MM.1S (cell line): ENCODE measurements around the gene UNC93B1.

Experiments
- DNase-seq: peaks from one replicate; pipeline ENCODE4 v3.0.0-alpha.2; 2015
- H2AFZ ChIP-seq: fragments of 300-600 bp; sonication (generic); 2 replicates; pipeline ENCODE4 v1.6.0; 2016; ENCODE audit warnings: antibody characterized with exemption, low read length
- H3F3A ChIP-seq: fragments of 300-600 bp; sonication (generic); 2 replicates; pipeline ENCODE4 v1.6.1; 2016; ENCODE audit warnings: mild to moderate bottlenecking, antibody characterized with exemption, low read length, moderate library complexity, mixed read lengths; ENCODE audit not compliant: insufficient read depth
- H3K27ac ChIP-seq: fragments of 300-600 bp; sonication (generic); 2 replicates; pipeline ENCODE4 v1.5.1; 2016; ENCODE audit warnings: mild to moderate bottlenecking, low read length
- H3K27me3 ChIP-seq: fragments of 300-600 bp; sonication (generic); replicated peaks from 2 replicates; pipeline ENCODE4 v1.6.0; 2016; ENCODE audit warnings: low read length; ENCODE audit not compliant: insufficient read depth
- H3K36me3 ChIP-seq: fragments of 300-600 bp; sonication (generic); replicated peaks from 2 replicates; pipeline ENCODE4 v1.6.1; 2016; ENCODE audit warnings: mild to moderate bottlenecking, low read length, mixed read lengths; ENCODE audit not compliant: insufficient read depth
- H3K4me1 ChIP-seq: fragments of 300-600 bp; sonication (generic); 2 replicates; pipeline ENCODE4 v1.6.1; 2016; ENCODE audit warnings: low read length, mixed read lengths
- H3K4me2 ChIP-seq: fragments of 300-600 bp; sonication (generic); 2 replicates; pipeline ENCODE4 v1.6.0; 2016; ENCODE audit warnings: low read depth, low read length
- H3K4me3 ChIP-seq: fragments of 300-600 bp; sonication (generic); 2 replicates; pipeline ENCODE4 v1.5.1; 2016; ENCODE audit warnings: low read length, mixed read lengths
- H3K79me2 ChIP-seq: fragments of 300-600 bp; sonication (generic); 2 replicates; pipeline ENCODE4 v1.6.1; 2016; ENCODE audit warnings: mixed run types, low read length, mixed read lengths
- H3K9ac ChIP-seq: fragments of 300-600 bp; sonication (generic); 2 replicates; pipeline ENCODE4 v1.6.1; 2016; ENCODE audit warnings: low read length, mixed read lengths
- H3K9me2 ChIP-seq: fragments of 300-600 bp; sonication (generic); replicated peaks from 2 replicates; pipeline ENCODE4 v1.6.1; 2016; ENCODE audit warnings: mild to moderate bottlenecking, low read length, mixed read lengths; ENCODE audit not compliant: insufficient read depth
- H3K9me3 ChIP-seq: fragments of 300-600 bp; sonication (generic); replicated peaks from 2 replicates; pipeline ENCODE4 v1.6.1; 2016; ENCODE audit warnings: mild to moderate bottlenecking, low read length, mixed read lengths; ENCODE audit not compliant: insufficient read depth
- H4K20me1 ChIP-seq: fragments of 300-600 bp; sonication (generic); 2 replicates; pipeline ENCODE4 v1.6.1; 2016; ENCODE audit warnings: mild to moderate bottlenecking, low read length, moderate library complexity, mixed read lengths; ENCODE audit not compliant: insufficient read depth
- EZH2 ChIP-seq: fragments of 300-600 bp; sonication (generic); optimal IDR thresholded peaks from 2 replicates; pipeline ENCODE3; 2017; ENCODE audit warnings: low read depth, mild to moderate bottlenecking, antibody characterized with exemption, low read length, mixed read lengths
- EZH2phosphoT487 ChIP-seq: fragments of 300-600 bp; sonication (generic); IDR thresholded peaks from 2 replicates; pipeline ENCODE4 v1.6.1; 2018; ENCODE audit warnings: antibody characterized with exemption, low read length
- TF ChIP-seq, protein P1 (sequence below): fragments of 300-600 bp; sonication (generic); IDR thresholded peaks from 2 replicates; pipeline ENCODE4 v1.5.1; 2016; ENCODE audit warnings: antibody characterized with exemption, low read length, mixed read lengths

Gene UNC93B1

DNA sequence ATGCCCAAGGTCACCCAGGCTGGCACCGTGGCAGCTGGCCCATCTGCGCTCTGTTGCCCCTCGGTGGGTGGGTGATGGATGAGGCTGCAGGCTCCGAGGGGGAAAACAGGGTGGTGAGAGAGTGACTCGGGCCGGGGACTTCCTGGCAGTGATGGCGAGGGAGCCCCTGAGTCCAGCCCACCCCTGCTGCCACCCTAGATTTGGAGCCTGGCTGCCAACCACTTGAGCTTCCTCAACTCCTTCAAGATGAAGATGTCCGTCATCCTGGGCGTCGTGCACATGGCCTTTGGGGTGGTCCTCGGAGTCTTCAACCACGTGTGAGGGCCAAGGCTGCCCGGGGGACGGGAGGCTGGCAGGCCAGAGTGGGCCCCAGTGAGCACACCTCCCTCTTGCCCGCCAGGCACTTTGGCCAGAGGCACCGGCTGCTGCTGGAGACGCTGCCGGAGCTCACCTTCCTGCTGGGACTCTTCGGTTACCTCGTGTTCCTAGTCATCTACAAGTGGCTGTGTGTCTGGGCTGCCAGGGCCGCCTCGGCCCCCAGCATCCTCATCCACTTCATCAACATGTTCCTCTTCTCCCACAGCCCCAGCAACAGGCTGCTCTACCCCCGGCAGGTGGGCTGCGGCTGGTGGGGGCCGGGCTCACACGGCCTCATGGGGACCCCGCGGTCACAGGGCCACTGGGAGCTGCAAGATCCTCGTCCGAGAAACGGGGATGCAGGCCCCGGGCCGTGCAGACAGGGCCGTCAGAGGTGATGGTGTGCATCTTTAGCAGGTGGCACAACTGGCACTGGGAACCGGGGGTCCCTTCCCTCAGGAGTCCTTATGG is 45.0 kb upstream of the UNC93B1 start:
- Histone ChIP-seq H3K9me3 (no peaks in the 10 kb centered on the region), H3K27me3 (no peaks in the 10 kb centered on the region), H3K9ac (no peak overlapping the region), H3F3A (0 out of 2 replicates have a peak, but pooled peaks cover 2% of the 10 kb centered on the region), H3K4me2 (no peak overlapping the region), H3K4me3 (no peak overlapping the region), H3K27ac (no peak overlapping the region), H3K79me2 (peaks cover 14% of the 10 kb centered on the region), H3K4me1 (no peaks in the 10 kb centered on the region), H3K9me2 (no peaks in the 10 kb centered on the region), H2AFZ (no peak overlapping the region), H3K36me3 (no peaks in the 10 kb centered on the region; the same call in 1 of the 2 replicates), H4K20me1 (no peaks in the 10 kb centered on the region)
- DNase-seq, result no peak
- TF ChIP-seq, protein P1, sequence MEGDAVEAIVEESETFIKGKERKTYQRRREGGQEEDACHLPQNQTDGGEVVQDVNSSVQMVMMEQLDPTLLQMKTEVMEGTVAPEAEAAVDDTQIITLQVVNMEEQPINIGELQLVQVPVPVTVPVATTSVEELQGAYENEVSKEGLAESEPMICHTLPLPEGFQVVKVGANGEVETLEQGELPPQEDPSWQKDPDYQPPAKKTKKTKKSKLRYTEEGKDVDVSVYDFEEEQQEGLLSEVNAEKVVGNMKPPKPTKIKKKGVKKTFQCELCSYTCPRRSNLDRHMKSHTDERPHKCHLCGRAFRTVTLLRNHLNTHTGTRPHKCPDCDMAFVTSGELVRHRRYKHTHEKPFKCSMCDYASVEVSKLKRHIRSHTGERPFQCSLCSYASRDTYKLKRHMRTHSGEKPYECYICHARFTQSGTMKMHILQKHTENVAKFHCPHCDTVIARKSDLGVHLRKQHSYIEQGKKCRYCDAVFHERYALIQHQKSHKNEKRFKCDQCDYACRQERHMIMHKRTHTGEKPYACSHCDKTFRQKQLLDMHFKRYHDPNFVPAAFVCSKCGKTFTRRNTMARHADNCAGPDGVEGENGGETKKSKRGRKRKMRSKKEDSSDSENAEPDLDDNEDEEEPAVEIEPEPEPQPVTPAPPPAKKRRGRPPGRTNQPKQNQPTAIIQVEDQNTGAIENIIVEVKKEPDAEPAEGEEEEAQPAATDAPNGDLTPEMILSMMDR, result no peak
- TF ChIP-seq EZH2 (no peak), EZH2phosphoT487 (no peak)

DNA sequence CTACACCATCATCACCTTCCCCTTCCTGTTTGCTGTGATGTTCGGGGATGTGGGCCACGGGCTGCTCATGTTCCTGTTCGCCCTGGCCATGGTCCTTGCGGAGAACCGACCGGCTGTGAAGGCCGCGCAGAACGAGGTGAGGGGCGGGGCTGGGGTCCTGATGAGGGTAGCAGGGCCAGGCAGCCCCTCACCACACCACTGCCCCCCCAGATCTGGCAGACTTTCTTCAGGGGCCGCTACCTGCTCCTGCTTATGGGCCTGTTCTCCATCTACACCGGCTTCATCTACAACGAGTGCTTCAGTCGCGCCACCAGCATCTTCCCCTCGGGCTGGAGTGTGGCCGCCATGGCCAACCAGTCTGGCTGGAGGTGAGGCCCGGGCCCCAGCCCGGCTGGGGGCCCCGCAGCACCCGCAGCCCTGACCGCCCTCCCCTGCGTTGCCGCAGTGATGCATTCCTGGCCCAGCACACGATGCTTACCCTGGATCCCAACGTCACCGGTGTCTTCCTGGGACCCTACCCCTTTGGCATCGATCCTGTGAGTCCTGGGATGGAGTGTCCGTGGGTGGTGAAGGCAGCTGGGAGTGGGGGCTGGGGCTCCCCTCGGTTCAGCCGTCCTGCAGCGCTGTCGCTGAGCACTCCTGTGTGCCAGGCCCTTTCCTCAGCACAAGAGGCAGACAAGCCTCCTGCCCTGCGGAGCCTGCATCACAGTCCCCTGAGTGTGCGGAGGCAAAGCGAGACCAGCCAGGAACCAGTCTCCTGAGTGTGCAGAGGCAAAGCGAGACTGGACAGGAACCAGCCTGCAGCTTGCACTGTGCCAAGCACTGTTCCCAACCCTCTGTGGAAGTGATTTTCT is 43.8 kb upstream of the UNC93B1 start:
- no peaks in the 10 kb centered on the region for H3K9me3 ChIP-seq
- TF ChIP-seq, protein P1, result no peak
- TF ChIP-seq EZH2phosphoT487 (no peak), EZH2 (no peak)
- H3F3A ChIP-seq, result 0 out of 2 replicates have a peak, but pooled peaks cover 2% of the 10 kb centered on the region
- H3K36me3 ChIP-seq, result no peaks in the 10 kb centered on the region; the same call in 1 of the 2 replicates
- DNase-seq, result no peak
- no peaks in the 10 kb centered on the region for H3K27me3 ChIP-seq
- H3K27ac ChIP-seq, result no peak overlapping the region
- no peak overlapping the region for H2AFZ ChIP-seq
- H3K4me1 ChIP-seq, result no peaks in the 10 kb centered on the region
- no peak overlapping the region for H3K9ac ChIP-seq
- H3K4me3 ChIP-seq, result no peak overlapping the region
- no peak overlapping the region for H3K4me2 ChIP-seq
- no peaks in the 10 kb centered on the region for H3K9me2 ChIP-seq
- no peaks in the 10 kb centered on the region for H4K20me1 ChIP-seq
- H3K79me2 ChIP-seq, result peaks cover 27% of the 10 kb centered on the region

DNA sequence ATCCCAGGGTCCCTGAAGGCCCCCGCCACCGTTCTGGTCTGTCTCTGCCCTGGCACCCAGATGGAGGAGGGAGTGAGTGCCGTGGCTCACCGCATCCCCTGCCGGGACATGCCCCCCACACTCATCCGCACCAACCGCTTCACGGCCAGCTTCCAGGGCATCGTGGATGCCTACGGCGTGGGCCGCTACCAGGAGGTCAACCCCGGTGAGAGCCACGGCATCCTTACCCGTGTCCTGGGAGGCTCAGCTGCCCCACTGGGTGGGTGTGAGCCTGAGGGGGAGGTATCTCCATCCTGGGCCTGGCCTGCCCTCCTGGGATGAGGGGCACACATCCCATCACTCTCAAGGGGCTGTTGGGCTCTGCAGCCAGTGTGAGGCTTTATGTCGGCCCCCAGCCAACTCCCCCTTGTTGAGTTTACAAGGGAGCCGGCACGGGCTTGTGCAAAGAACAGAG is 41.0 kb upstream of the UNC93B1 start:
- no peaks in the 10 kb centered on the region for H3K9me3 ChIP-seq
- peaks cover 9% of the 10 kb centered on the region for H3K4me1 ChIP-seq
- H3K27me3 ChIP-seq, result no peaks in the 10 kb centered on the region
- no peak overlapping the region for H3K9ac ChIP-seq
- H2AFZ ChIP-seq, result no peak overlapping the region
- no peaks in the 10 kb centered on the region; the same call in 1 of the 2 replicates for H3K36me3 ChIP-seq
- no peak overlapping the region for H3K27ac ChIP-seq
- peaks cover 54% of the 10 kb centered on the region for H3K79me2 ChIP-seq
- no peak overlapping the region for H3K4me2 ChIP-seq
- H3K4me3 ChIP-seq, result no peak overlapping the region
- H4K20me1 ChIP-seq, result peaks cover 5% of the 10 kb centered on the region; the same call in 1 of the 2 replicates
- peaks cover 4% of the 10 kb centered on the region; the same call in 1 of the 2 replicates for H3F3A ChIP-seq
- no peak for TF ChIP-seq EZH2phosphoT487
- TF ChIP-seq, protein P1, result no peak
- no peak for TF ChIP-seq EZH2
- DNase-seq, result no peak
- no peaks in the 10 kb centered on the region for H3K9me2 ChIP-seq
